HFFc6 (cell line): ENCODE data around the gene SPN. TPM values are rescaled to one million over a fixed set of nuclear protein-coding genes. Genes with fewer than 3 reads are reported as not detected.

Experiments used
- DNase-seq: peaks from one replicate; pipeline ENCODE4 v3.0.0-alpha.2; 2018
- H3K27ac Mint-ChIP-seq: 2 replicates; pipeline ENCODE4 v1.8.0; 2020; ENCODE audit warnings: mild to moderate bottlenecking, mixed read lengths
- H3K27me3 Mint-ChIP-seq: 2 replicates; pipeline ENCODE4 v1.8.0; 2021; ENCODE audit warnings: mild to moderate bottlenecking, moderate library complexity, mixed read lengths; ENCODE audit not compliant: insufficient read depth
- H3K36me3 Mint-ChIP-seq: 2 replicates; pipeline ENCODE4 v1.8.0; 2021; ENCODE audit warnings: low read depth, mixed read lengths
- H3K4me1 Mint-ChIP-seq: 2 replicates; pipeline ENCODE4 v1.8.0; 2020; ENCODE audit warnings: low read depth, mixed read lengths
- H3K4me3 Mint-ChIP-seq: 2 replicates; pipeline ENCODE4 v1.8.0; 2020; ENCODE audit warnings: mild to moderate bottlenecking, moderate library complexity, mixed read lengths
- H3K9me3 Mint-ChIP-seq: 2 replicates; pipeline ENCODE4 v1.8.0; 2020; ENCODE audit warnings: mild to moderate bottlenecking, mixed read lengths
- CTCF ChIP-seq: fragments of 200-600 bp; sonication (generic); IDR thresholded peaks from 2 replicates; pipeline ENCODE4 v1.5.0; 2021; ENCODE audit warnings: antibody characterized with exemption, mild to moderate bottlenecking
- total RNA-seq, 6 experiments: library from RNA; stranded (reverse); fragmentation: NEBNext Ultra II Directional; extraction: Animal tissue kit (Norgen Biotek cat#: 25700); gene quantifications; 2 replicates in 1 of 6; 3 replicates in 5 of 6; pipeline ENCODE4 v1.2.3, GENCODE V29; 2021

Gene SPN
- total RNA-seq, 6 experiments from 2014 or later, result 0.06 to 0.20 (median 0.12) TPM; not detected in 1

- no peak for DNase-seq
- Mint-ChIP-seq H3K27me3 (peaks cover 4% of the 10 kb centered on the region; the same call in 1 of the 2 replicates), H3K4me1 (peaks cover 6% of the 10 kb centered on the region), H3K36me3 (no peaks in the 10 kb centered on the region), H3K4me3 (no peak overlapping the region), H3K27ac (no peak overlapping the region), H3K9me3 (no peaks in the 10 kb centered on the region)
- TF ChIP-seq CTCF, result no peak
These were observed 14.1 kb downstream of the SPN start for GRCh38 chr16:29676989-29677785.

GRCh38 chr16:29678691-29679267, 15.7 kb downstream of the SPN start, which contains the start of gene QPRT:
QPRT (plus strand) TSS chr16:29679180; CDS start chr16:29679198, 18 bp downstream.
- Mint-ChIP-seq H3K4me1 (peaks cover 6% of the 10 kb centered on the region), H3K36me3 (no peaks in the 10 kb centered on the region), H3K27ac (peak within 1 kb of the TSS; percentile 16; the same call in 1 of the 2 replicates), H3K9me3 (no peaks in the 10 kb centered on the region), H3K27me3 (peaks cover 6% of the 10 kb centered on the region), H3K4me3 (peak within 1 kb of the TSS; percentile 84)
- no peak for DNase-seq
- no peak for TF ChIP-seq CTCF

GRCh38 chr16:29680180-29680598, 17.1 kb downstream of the SPN start:
- Mint-ChIP-seq H3K9me3 (no peaks in the 10 kb centered on the region), H3K4me1 (peaks cover 6% of the 10 kb centered on the region), H3K27me3 (peaks cover 5% of the 10 kb centered on the region), H3K4me3 (no peak overlapping the region), H3K36me3 (no peaks in the 10 kb centered on the region), H3K27ac (no peak overlapping the region)
- no peak for DNase-seq
- TF ChIP-seq CTCF, result no peak

- DNase-seq, result no peak
- Mint-ChIP-seq H3K4me3 (no peak overlapping the region), H3K36me3 (no peaks in the 10 kb centered on the region), H3K27me3 (peaks cover 10% of the 10 kb centered on the region), H3K9me3 (no peaks in the 10 kb centered on the region), H3K4me1 (peaks cover 6% of the 10 kb centered on the region), H3K27ac (no peak overlapping the region)
- TF ChIP-seq CTCF, result no peak
These were observed 20.6 kb downstream of the SPN start for GRCh38 chr16:29683543-29684090.

- H3K27me3 Mint-ChIP-seq, result peaks cover 9% of the 10 kb centered on the region
- H3K4me1 Mint-ChIP-seq, result peaks cover under 1% of the 10 kb centered on the region
- H3K27ac Mint-ChIP-seq, result no peak overlapping the region
- no peak for TF ChIP-seq CTCF
- no peak for DNase-seq
- no peak overlapping the region for H3K4me3 Mint-ChIP-seq
- no peaks in the 10 kb centered on the region for H3K36me3 Mint-ChIP-seq
- H3K9me3 Mint-ChIP-seq, result no peaks in the 10 kb centered on the region
These were observed 21.6 kb downstream of the SPN start for GRCh38 chr16:29684679-29685078.
